ENCODE data around the gene MGME1. TPM values are rescaled to one million over a fixed set of nuclear protein-coding genes. Genes with fewer than 3 reads are reported as not detected.

Gene MGME1
- total and polyA plus RNA-seq, 2 of the 13 experiments (the other 11 are each of a cell fraction or from before 2014, with no cell fraction given), result 36.7 to 66.6 TPM

GRCh38 chr20:17960927-17961586, 7.8 kb upstream of the MGME1 start (continued):
- TF ChIP-seq ZHX2 (IDR thresholded peaks at IDR 0.05; ENCODE audit: low read depth) (0 out of 2 replicates have a peak, but pooled peaks have one; percentile 32), ZHX2 (CRISPR knock-in tag; IDR thresholded peaks at IDR 0.05; ENCODE audit: borderline replicate concordance) (no peak), ZSCAN31 (CRISPR knock-in tag; IDR thresholded peaks at IDR 0.05; ENCODE audit: low read depth) (0 out of 2 replicates have a peak, but pooled peaks have one; percentile 38), YY1 (IDR thresholded peaks at IDR 0.05; ENCODE audit: insufficient read depth, insufficient replicate concordance, low read depth, low read length) (peak; percentile 70), XRCC5 (optimal IDR thresholded peaks at IDR 0.05; ENCODE audit: low read length) (peak; percentile 87), CTCF (CRISPR knock-in tag; IDR thresholded peaks at IDR 0.05) (no peak), RBM22 (optimal IDR thresholded peaks at IDR 0.05; ENCODE audit: low read length) (peak; percentile 99), ZNF142 (CRISPR knock-in tag; IDR thresholded peaks at IDR 0.05) (0 out of 2 replicates have a peak, but pooled peaks have one; percentile 43), ZSCAN21 (CRISPR knock-in tag; IDR thresholded peaks at IDR 0.05; ENCODE audit: borderline replicate concordance) (0 out of 2 replicates have a peak, but pooled peaks have one; percentile 52), ARID5B (CRISPR knock-in tag; IDR thresholded peaks at IDR 0.05) (peak; percentile 86)

Data from HepG2 (cell line).